Measurements from ENCODE around the gene STRADA.
A peak's percentile ranks its signal among the peaks of the same experiment; 100 is the strongest.

Gene STRADA

DNA sequence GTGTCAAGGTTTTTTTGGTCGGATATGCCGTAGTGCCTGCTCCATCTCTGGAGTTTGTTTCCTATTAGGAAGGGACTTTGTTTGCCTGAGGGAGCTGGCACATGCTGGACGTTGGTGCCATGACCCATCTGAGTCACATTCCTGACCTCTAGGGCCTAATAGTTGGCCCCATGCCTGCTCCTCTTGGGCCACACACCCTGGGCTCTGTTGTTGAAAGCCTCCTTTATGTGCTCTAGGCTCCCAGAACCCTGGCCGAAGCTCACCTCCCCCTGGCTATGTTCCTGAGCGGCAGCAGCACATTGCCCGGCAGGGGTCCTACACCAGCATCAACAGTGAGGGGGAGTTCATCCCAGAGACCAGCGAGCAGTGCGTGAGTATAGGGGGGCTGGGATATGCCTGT lies 60.1 kb downstream of the STRADA start:
- DNase-seq, result no peak

DNA sequence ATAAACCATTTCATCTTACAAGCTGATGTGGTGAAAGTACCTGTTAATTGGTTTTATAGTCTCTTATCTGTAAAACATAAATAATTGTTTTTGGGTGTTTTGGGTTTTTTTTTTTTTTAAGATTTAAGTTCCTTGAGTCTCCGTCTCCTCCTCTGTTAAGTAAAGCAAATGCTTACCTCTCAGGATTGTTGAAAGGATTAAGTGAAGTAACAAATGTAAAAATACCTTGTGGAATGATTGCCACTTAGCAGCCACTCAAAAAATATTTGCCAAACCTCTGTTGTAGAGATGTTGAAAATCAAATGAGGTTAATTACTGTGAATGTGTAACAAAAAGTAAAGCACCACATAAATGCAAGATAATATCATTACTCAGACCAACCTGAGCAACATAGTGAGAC lies 60.9 kb downstream of the STRADA start:
- no peak for DNase-seq

DNA sequence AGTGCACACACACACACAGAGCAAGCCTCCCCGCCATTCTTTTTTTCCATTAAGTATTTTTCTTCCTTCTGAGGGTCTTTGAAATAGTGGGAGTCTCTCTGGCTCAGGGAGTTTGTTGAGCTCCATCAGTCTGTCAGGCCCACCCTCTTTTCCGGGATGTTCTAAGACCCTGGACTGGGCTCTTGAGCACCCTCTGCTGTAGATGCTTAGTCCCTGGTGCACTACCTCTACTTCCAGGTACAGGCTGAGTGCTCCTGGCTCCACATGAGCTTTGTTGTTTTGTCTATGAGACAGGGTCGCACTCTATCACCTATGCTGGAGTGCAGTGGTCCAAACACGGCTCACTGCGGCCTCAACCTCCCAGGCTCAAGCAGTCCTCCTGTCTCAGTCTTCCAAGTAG lies 62.4 kb downstream of the STRADA start:
- DNase-seq, result no peak

DNA sequence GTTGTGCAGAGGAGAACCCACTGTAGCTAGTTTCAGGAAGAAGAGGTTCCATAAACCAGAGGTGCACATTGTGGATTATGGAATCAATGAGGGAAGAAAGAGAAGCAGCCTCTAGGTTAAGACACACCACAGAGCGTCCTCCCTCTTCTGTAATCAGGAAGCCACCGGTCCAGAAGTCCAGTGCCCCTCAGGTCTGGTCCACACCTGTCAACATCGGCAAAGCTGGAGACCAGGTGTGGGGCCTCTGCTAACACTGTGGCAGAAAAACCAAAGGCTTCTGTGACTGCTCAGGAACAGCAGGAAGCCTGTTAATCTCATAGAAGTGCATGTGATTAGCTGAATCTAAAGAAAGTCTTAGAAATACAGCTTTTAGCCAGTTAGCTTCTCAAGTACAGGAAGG lies 65.0 kb downstream of the STRADA start:
- DNase-seq, result no peak

DNA sequence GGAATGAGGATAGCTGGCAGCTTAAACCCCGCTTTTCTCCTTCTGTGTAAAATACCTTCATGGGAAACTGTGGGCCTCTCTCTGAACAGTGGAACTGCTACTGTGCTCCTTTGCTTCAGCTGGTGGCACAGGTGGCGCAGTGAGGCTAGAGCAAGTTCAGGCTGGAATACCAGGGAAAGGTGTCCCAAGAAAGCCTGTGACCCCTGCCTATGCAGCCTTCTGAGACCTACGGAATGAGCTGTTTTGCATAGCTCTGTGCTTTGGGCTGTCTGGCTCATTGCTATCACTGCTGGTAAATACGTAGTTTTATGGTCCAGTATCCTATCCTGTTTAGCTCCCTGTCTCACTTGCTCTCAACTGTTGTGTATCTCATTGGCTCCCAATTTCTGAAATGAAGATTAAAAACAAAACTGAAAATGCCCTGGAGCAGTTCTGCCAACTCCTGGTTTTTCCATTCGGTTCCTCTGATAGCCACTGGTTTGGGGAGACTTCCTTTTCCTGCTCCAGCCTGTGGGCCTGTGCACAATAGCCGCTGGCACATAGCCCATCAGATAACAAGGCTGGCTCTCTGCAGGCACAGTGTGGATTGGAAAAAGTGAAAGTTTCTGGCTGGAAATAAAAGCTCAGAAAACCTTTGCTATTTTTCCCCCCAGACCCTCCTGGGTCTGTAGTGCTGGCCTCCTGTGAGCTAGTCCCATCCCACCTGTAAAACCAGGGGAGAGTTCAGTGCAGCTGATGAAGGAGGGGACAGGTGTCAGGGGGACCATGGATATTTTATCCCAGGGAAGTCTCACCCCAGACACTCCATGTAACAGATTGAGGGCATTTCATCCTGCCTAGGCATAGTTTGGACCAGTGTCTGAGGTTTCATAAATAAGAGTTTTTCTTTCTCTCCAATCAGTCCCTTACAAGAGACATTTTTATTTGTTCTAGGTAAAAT lies 65.7 kb downstream of the STRADA start:
- peak; percentile 84 to 90 for DNase-seq

DNA sequence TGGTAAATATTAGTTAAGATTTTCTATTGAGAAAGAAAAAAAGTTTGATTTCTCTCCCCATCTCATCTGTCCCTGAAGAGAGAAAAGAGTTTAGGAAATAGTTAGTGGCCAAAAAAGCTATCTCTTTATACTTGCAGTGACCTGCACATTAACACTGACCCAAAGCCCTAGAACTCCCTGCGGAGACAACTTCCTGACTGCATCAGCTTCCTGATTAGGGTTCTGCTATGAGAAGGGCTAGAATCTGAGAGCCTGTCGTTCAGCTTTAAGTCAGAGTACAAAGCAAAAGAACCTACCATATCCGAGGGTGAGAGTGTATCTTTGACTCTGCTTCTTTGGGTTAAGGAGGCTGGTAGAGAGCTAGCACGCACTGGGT lies 66.4 kb downstream of the STRADA start:
- peak in 1 of 2 experiments; percentile 18 for DNase-seq

DNA sequence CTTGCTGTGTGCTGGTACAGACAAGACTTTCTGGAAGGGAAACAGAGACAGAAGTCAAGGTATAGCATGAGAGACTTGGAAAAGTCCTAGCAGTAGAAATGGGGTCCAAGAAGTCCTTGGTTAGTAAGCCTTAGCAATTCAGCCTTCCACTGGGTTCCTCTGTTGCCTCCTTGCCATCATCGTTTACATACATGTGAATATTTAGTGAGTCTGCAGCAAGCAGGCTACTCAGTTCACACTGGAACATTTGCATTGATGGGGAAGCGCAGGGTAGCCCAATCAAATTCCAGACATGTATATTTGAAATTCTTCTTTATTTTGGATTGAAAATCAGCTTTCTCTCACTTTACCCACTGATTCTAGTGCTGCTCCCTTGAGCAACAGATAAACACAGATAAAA lies 68.7 kb downstream of the STRADA start:
- no peak for DNase-seq

DNA sequence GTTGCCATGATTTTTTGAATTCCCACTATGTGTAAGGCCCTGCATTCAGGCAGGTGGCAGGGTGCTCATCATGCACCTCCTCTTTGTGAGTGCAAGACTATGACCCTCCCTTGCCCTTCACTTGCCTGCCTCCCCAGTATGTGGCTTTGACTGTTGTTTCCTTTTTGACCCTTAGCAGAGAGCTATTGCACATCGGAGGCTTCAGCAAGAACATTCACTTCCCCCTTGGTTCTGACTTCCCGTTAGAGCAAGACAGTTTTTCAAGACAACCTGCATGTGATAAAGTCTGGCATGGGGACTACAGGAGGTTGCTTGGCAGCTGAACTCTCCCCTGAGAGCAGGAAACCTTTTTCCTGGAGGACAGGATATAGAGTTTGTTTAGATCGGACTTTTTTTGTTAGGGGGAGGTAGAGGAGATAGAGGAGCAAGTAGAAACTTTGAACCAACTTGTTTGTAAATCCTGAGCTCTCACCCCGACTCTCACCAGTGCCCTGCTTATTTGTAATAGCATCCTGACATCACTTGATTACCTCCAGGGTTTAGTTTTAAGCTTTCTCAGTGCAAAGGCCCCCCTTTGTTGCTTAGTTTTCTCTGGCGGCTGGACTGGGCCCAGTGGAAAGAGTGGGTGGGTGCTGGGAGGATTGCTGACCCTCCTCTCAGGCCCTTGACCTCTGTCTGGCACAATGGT lies 75.9 kb downstream of the STRADA start:
- DNase-seq, result no peak

DNA sequence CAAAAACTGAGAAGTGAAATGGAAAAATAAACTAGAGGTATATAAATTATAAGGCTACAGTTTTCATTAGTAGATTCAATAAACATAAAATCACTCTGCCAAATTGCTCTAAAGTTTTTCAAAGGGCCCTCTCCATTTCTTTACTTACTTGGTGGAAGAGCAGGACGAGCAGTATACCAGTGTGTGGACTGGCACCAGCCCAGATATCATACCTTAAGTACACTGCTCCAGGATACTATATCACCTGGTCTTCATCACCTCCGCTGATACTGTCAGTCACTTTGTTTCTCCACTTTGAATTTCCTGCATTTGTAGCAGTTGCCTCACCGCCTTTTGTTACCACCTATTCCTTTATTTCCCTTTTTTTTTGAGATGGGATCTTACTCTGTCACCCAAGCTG lies 81.7 kb downstream of the STRADA start:
- DNase-seq, result no peak

DNA sequence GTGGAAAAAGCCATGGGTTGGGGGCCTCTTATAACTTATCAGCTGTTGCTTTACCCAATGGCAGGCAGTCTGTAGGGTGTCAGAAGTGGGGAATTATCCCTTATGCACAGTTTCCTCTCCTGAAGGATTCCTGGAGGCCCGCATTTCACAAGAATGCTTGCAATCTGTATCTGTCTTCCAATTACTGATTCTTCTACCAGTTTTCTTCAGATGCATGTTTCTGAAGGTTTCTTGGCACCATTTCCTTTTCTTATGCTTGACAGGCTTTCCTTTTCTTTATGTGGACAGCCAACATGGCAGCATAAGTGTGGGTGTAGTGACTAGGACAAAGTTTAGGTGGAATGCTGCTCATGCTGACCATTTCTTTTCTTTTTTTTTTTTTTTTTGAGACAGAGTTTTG lies 83.2 kb downstream of the STRADA start:
- no peak for DNase-seq

DNA sequence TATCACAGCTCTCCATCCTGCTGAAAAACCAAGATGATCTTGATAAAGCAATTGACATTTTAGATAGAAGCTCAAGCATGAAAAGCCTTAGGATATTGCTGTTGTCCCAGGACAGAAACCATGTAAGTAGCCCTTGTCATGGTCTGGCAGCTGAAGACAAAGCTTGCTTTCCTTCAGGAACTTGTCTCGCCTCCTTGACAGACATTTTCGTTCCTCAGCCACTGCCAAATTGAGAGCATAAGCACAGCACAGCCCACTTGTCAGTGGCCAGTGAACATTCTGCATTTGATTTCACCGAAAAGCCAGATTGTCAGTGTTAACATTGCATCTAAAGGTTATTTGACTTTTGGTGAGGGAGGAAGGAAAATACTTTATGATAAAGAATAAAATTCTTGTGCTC lies 83.8 kb downstream of the STRADA start:
- DNase-seq, result no peak

DNA sequence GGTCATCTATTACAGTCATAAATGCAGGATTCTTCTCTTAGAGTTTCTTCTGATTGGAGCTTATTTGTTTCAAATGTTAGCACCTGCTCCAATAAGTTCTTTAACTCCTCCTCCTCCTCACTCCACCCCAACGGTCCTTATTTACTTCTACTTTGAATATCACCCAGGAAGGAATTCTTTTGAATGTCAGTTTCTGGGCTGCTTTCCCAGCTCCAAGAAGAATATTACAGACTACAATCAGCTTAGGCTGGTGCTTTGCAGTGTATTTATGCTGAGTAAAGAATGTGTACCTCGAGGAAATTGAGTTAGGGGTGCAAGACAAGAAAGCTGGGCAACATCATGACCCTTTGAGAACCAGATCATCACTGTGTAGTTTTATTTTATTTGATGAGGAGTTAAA lies 88.5 kb downstream of the STRADA start:
- no peak for DNase-seq
